GM12865 (cell line): ENCODE data around the gene PLCE1.

Experiments
- DNase-seq: peaks from one replicate; pipeline ENCODE4 v3.0.0; 2010; ENCODE audit warnings: low read depth
- H3K4me3 ChIP-seq: 2 replicates; pipeline ENCODE4 v1.5.1; 2011; ENCODE audit warnings: mild to moderate bottlenecking, low read depth, low read length, control low read depth
- TF ChIP-seq, protein P1 (sequence below): IDR thresholded peaks from 2 replicates; pipeline ENCODE4 v1.5.1; 2011; ENCODE audit warnings: low read length, control low read depth, low read depth, inconsistent platforms; ENCODE audit not compliant: insufficient read depth; ENCODE audit errors: missing control alignments

PLCE1 gene

DNA sequence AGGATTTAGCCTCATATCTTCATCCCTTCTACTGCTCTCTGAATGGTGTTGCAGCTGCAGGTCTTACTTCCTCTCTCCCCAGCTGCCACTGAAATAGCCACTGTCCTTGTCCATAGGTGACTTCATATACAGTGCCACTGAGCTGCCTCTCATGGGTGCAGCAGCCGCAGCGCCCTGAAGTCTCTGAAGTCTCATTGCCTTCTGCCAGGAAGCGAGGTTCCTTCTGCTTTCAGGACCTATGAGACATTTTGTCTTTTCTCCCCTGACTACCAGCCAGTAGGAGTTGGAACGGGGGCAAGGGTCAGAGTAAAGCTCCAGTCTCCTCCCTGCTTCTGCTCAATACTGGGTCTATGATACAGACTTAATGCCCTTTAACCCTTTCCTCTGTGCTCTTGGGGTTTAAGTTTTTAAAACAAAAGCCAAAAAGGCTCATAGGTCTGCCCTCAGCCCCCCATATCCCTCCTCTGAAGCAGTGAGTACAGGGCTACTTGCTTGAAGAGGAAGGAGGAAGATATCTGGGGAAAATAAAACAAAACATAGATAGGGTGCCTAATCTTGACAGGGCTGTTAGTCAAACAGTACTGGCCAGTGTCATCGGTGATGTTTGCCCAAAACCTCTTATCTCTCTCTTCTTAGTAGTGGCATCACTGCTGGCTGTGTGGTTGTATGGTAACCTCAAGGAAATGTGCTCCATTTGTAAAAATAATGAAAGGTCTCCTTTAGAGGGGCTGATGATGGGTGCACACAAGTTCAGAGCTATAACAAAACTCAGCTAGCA lies 7.1 kb downstream of the PLCE1 start:
- no peak overlapping the region for H3K4me3 ChIP-seq
- DNase-seq, result no peak
- TF ChIP-seq, protein P1, sequence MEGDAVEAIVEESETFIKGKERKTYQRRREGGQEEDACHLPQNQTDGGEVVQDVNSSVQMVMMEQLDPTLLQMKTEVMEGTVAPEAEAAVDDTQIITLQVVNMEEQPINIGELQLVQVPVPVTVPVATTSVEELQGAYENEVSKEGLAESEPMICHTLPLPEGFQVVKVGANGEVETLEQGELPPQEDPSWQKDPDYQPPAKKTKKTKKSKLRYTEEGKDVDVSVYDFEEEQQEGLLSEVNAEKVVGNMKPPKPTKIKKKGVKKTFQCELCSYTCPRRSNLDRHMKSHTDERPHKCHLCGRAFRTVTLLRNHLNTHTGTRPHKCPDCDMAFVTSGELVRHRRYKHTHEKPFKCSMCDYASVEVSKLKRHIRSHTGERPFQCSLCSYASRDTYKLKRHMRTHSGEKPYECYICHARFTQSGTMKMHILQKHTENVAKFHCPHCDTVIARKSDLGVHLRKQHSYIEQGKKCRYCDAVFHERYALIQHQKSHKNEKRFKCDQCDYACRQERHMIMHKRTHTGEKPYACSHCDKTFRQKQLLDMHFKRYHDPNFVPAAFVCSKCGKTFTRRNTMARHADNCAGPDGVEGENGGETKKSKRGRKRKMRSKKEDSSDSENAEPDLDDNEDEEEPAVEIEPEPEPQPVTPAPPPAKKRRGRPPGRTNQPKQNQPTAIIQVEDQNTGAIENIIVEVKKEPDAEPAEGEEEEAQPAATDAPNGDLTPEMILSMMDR, result no peak

GRCh38 chr10:94001416-94001810 lies 7.7 kb downstream of the PLCE1 start:
- DNase-seq, result no peak
- H3K4me3 ChIP-seq, result no peak overlapping the region
- TF ChIP-seq, protein P1, result no peak

- no peak overlapping the region for H3K4me3 ChIP-seq
- no peak for DNase-seq
- TF ChIP-seq, protein P1, result no peak
Measured at GRCh38 chr10:94002156-94002555, 8.4 kb downstream of the PLCE1 start.

DNA sequence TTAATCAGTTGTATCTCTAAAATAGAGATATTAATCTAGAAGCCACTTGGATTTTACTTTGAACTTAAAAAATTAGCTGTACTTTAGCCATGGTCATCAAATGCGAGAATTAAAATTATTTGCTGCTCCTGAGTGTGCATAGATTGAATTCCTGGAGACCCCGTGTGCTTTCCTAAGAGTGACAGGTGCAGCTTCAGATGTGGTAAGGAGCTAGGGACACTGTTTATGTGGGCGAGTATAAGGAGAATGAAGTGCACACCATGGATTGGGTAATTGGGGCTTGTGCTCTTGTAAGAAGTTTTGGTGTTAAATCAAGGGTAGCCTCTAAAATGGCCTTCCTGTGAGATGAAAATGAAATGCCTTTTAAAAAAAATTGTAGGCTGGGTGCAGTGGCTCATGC lies 9.8 kb downstream of the PLCE1 start:
- DNase-seq, result no peak
- TF ChIP-seq, protein P1, result no peak
- no peak overlapping the region for H3K4me3 ChIP-seq

- DNase-seq, result no peak
- no peak overlapping the region for H3K4me3 ChIP-seq
- TF ChIP-seq, protein P1, result no peak
Measured at GRCh38 chr10:94005050-94005449, 11.3 kb downstream of the PLCE1 start.

DNA sequence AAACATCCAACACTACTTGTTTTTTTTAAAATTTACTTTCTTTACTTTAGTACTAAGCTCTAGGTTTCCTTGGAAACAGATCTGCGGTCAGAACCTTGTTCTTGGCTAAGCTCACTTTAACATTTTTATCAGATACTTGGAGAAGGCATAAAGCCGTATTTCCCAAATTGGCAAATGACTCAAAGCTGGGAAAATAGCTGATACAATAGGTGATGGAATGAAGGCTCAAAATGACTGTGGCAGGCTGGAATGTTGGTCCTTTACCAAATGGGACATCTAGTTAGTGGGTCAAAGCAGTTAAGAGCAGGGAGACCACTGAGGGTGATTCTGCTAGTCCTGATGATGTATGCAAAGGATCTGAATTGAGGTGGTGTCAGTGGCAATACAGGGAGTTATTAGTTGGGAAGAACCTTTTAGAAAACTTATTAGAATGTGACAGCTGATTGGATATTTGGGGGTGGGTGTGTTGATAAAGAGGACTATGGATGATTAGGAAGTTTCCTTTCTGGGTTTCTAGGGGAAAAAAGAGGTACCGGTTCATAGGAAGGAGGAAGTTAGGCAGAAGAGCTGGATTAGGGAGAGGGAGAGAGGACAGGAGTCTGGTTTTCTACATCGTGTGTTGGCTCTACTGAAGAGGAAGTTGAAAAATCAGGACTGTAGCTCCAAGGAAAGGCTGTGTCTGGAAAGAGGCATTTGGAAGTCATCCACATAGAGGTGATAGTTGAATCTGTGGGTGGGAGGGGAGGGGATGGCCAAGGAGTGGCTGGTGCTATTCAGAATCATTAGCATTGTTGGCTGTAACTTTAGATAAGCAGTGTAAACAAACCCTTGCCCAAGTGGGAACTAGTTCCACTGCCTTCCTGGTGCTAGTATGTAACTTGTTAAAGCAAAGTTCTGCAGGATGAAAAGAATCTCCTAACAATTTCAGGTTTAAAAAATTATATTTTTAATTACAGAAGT lies 13.1 kb downstream of the PLCE1 start:
- no peak overlapping the region for H3K4me3 ChIP-seq
- no peak for DNase-seq
- TF ChIP-seq, protein P1, result no peak

DNA sequence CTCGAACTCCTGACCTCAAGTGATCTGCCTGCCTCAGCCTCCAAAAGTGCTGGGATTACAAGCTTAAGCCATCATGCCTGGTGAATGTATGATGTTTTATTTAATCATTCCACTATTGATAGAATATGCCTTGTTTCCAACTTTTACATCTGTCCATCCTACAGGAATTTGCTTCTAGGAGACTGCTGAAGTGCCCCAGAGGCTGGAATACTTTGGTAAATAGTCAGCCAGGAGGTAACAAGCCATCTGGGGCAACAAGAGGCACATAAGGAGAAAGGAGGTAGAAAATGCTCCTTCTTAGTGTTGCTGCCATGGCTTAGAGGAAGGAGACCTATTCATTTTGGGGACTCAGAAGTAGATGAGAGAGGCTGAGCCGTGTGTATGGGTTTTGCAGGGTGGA lies 14.8 kb downstream of the PLCE1 start:
- no peak for DNase-seq
- TF ChIP-seq, protein P1, result no peak
- H3K4me3 ChIP-seq, result no peak overlapping the region
